Measurements from ENCODE around the gene VAV2. TPM values are rescaled to one million over a fixed set of nuclear protein-coding genes. Genes with fewer than 3 reads are reported as not detected.

The VAV2 gene
- total RNA-seq, 1 experiment from 2014 or later: 9.7 TPM

DNA sequence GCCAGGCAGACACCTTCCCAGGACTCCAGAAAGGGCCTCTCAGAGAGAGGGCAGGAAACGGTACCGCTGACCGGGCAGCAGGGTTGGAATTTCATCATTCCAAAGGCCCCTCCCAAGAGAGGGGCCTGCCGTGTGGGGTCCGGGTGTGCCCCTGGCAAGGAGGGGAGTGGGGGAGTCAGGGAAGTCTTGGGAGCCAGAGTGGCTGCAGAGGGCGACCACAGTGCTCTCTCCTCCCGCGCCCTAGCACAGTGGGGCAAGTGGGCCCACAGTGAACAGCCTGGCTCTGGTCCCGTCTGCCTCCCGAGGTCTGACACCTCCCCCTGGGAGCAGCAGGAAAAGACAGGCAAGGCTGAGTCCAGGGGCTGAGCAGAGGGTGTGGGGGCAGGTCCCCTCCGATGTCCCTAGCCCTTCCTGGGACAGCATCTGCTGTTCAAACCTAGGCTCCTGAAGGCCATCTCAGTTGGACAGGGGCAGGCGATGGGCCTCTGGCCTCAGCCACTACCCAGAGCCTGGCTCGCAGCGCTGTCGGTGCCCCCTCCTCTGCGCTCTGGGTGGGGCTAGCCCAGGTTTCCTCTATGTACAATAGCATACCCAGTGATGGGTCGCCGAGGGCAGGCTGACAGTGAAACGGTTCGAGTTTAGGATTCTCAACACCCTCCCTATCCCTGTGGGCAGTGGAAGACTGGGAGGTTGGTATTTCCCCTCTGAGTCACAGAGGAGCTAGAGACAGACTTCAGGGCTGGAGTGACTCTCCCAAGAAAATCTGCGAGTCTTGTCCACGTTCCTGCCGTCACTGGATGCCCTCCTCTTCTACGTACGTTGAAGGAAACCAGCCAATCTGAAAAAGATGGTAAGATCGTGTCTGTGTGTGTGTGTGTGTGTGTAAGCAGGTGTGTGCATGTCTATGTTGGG is 228.6 kb downstream of the VAV2 start:
- CTCF ChIA-PET: no interaction called here
- Histone ChIP-seq H3K9me3 (ENCODE audit: low read length) (no peaks in the 10 kb centered on the region), H3K79me2 (ENCODE audit: low read length) (no peaks in the 10 kb centered on the region), H3K4me1 (ENCODE audit: insufficient read depth, low read length) (no peaks in the 10 kb centered on the region), H3K36me3 (ENCODE audit: low read depth, low read length) (peaks cover 16% of the 10 kb centered on the region), H3K4me2 (ENCODE audit: low read length) (no peak overlapping the region), H4K20me1 (ENCODE audit: low read length) (no peaks in the 10 kb centered on the region), H3K4me3 (ENCODE audit: low read length) (no peak overlapping the region), H3K27me3 (ENCODE audit: low read length) (no peaks in the 10 kb centered on the region), H3F3A (ENCODE audit: low read length, unreplicated experiment) (no peaks in the 10 kb centered on the region), H3K9ac (ENCODE audit: low read length) (no peak overlapping the region), H3K27ac (ENCODE audit: low read length) (no peak overlapping the region), H3K9me2 (replicated peaks; ENCODE audit: low read length) (no peaks in the 10 kb centered on the region), H2AFZ (ENCODE audit: low read length) (no peak overlapping the region)
- intact Hi-C loops (cut with micrococcal nuclease): no loop called here
- ATAC-seq: no peak
- BruUV-seq (replicated peaks): no TSS peak
- POLR2A ChIA-PET (ENCODE audit: unreplicated experiment): no interaction called here
- DNase-seq: no peak
- TF ChIP-seq EZH2 (IDR thresholded peaks at IDR 0.05; ENCODE audit: low read length, unreplicated experiment): no peak
- TF ChIP-seq, protein P1, sequence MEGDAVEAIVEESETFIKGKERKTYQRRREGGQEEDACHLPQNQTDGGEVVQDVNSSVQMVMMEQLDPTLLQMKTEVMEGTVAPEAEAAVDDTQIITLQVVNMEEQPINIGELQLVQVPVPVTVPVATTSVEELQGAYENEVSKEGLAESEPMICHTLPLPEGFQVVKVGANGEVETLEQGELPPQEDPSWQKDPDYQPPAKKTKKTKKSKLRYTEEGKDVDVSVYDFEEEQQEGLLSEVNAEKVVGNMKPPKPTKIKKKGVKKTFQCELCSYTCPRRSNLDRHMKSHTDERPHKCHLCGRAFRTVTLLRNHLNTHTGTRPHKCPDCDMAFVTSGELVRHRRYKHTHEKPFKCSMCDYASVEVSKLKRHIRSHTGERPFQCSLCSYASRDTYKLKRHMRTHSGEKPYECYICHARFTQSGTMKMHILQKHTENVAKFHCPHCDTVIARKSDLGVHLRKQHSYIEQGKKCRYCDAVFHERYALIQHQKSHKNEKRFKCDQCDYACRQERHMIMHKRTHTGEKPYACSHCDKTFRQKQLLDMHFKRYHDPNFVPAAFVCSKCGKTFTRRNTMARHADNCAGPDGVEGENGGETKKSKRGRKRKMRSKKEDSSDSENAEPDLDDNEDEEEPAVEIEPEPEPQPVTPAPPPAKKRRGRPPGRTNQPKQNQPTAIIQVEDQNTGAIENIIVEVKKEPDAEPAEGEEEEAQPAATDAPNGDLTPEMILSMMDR (conservative IDR thresholded peaks at IDR 0.05; ENCODE audit: low read depth, low read length): no peak
- no peak for TF ChIP-seq EZH2phosphoT487 (IDR thresholded peaks at IDR 0.05; ENCODE audit: borderline replicate concordance, low read length)

DNA sequence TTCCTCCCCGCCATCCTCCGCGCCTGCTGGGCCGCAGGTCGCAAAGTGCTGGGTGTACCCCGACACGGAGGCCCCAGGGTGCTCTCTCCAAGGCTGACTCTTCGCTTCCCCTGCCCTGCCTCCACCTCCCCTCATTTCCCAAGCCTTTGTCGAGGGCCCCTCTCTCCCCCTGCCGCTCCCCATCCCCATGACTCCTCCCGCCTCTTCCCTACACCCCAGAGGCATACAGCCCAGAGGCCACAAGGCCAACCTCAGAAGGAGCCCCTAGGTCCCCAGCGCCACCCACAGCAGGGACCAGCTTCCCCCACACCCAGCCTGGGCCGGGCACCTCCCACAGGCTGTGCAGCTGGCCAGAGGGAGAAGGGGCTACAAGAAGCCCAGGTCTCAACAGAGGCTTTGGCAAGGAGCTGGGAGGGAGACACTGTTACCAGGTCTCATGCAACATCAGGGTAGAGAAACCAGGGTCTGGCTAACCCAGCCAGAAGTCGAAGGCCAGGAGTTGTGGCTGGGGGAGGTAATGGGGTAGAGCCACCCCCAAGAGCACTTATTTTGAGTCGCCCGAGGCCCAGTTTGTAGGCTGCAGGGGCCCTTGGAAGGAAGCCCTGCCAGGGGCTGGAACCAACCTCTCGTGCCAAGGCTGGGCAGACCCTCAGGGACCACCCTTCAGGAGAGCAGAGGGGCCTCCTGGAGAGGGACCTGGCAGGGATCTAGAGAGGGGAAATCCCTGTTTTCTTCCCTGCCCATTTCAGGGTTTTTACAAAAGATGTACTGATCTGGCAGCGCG is 229.4 kb downstream of the VAV2 start:
- DNase-seq (no peak), ATAC-seq (no peak)
- no peaks in the 10 kb centered on the region for H3K9me3 ChIP-seq (ENCODE audit: low read length)
- no peaks in the 10 kb centered on the region for H3K27me3 ChIP-seq (ENCODE audit: low read length)
- CTCF ChIA-PET: no interaction called here
- no TSS peak for BruUV-seq (replicated peaks)
- H3K36me3 ChIP-seq (ENCODE audit: low read depth, low read length): peaks cover 10% of the 10 kb centered on the region
- no peaks in the 10 kb centered on the region for H3K9me2 ChIP-seq (replicated peaks; ENCODE audit: low read length)
- no peak overlapping the region for H3K4me2 ChIP-seq (ENCODE audit: low read length)
- H3K27ac ChIP-seq (ENCODE audit: low read length): no peak overlapping the region
- intact Hi-C loops (cut with micrococcal nuclease): no loop called here
- H4K20me1 ChIP-seq (ENCODE audit: low read length): no peaks in the 10 kb centered on the region
- no peak overlapping the region for H3K4me3 ChIP-seq (ENCODE audit: low read length)
- no peaks in the 10 kb centered on the region for H3K79me2 ChIP-seq (ENCODE audit: low read length)
- no peak for TF ChIP-seq EZH2phosphoT487 (IDR thresholded peaks at IDR 0.05; ENCODE audit: borderline replicate concordance, low read length)
- TF ChIP-seq, protein P1 (conservative IDR thresholded peaks at IDR 0.05; ENCODE audit: low read depth, low read length): no peak
- no peak for TF ChIP-seq EZH2 (IDR thresholded peaks at IDR 0.05; ENCODE audit: low read length, unreplicated experiment)
- no peak overlapping the region for H2AFZ ChIP-seq (ENCODE audit: low read length)
- H3K9ac ChIP-seq (ENCODE audit: low read length): no peak overlapping the region
- no peaks in the 10 kb centered on the region for H3F3A ChIP-seq (ENCODE audit: low read length, unreplicated experiment)
- H3K4me1 ChIP-seq (ENCODE audit: insufficient read depth, low read length): no peaks in the 10 kb centered on the region
- POLR2A ChIA-PET (ENCODE audit: unreplicated experiment): no interaction called here
